Epithelial cell of esophagus (primary cell): Measurements from ENCODE around the gene MTA1.
A peak's percentile ranks its signal among the peaks of the same experiment; 100 is the strongest.

Source experiments
- DNase-seq: peaks from one replicate; pipeline ENCODE4 v3.0.0; 2010; ENCODE audit warnings: low read depth
- H3K4me3 ChIP-seq: 2 replicates; pipeline ENCODE4 v1.5.1; 2011; ENCODE audit warnings: mild to moderate bottlenecking, low read length, control low read depth
- TF ChIP-seq, protein P1 (sequence below): IDR thresholded peaks from 2 replicates; pipeline ENCODE4 v1.5.1; 2011; ENCODE audit warnings: low read depth, mild to moderate bottlenecking, low read length, control low read depth, inconsistent platforms; ENCODE audit not compliant: insufficient read depth; ENCODE audit errors: missing control alignments

The MTA1 gene

DNA sequence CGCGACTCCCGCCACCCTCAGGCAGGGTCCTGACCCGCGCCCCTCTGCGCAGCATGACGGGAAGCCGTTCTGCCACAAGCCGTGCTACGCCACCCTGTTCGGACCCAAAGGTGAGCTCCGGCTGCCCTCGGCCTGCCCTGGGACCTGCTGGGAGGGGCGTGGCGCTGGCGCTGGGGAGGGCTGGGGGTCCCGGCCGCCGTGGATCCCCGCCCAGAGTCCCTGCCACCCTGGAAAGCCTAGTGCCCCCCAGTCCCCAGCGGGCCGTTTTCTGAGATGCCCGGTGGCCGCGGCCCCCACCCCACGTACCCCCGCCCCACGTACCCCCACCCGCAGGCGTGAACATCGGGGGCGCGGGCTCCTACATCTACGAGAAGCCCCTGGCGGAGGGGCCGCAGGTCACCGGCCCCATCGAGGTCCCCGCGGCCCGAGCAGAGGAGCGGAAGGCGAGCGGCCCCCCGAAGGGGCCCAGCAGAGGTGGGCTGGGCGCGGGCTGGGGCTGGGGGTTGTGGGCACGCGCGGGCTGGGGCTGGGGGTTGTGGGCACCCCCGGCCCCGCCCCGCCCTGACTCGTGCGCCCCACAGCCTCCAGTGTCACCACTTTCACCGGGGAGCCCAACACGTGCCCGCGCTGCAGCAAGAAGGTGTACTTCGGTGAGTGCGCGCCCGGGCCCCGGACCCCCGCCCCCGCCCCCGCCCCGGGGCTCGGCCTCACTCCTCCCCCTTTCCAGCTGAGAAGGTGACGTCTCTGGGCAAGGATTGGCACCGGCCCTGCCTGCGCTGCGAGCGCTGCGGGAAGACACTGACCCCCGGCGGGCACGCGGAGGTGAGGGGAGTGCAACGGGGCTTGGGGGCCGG lies 59.0 kb downstream of the MTA1 start:
- TF ChIP-seq, protein P1, sequence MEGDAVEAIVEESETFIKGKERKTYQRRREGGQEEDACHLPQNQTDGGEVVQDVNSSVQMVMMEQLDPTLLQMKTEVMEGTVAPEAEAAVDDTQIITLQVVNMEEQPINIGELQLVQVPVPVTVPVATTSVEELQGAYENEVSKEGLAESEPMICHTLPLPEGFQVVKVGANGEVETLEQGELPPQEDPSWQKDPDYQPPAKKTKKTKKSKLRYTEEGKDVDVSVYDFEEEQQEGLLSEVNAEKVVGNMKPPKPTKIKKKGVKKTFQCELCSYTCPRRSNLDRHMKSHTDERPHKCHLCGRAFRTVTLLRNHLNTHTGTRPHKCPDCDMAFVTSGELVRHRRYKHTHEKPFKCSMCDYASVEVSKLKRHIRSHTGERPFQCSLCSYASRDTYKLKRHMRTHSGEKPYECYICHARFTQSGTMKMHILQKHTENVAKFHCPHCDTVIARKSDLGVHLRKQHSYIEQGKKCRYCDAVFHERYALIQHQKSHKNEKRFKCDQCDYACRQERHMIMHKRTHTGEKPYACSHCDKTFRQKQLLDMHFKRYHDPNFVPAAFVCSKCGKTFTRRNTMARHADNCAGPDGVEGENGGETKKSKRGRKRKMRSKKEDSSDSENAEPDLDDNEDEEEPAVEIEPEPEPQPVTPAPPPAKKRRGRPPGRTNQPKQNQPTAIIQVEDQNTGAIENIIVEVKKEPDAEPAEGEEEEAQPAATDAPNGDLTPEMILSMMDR, result no peak
- DNase-seq, result no peak
- no peak overlapping the region for H3K4me3 ChIP-seq

DNA sequence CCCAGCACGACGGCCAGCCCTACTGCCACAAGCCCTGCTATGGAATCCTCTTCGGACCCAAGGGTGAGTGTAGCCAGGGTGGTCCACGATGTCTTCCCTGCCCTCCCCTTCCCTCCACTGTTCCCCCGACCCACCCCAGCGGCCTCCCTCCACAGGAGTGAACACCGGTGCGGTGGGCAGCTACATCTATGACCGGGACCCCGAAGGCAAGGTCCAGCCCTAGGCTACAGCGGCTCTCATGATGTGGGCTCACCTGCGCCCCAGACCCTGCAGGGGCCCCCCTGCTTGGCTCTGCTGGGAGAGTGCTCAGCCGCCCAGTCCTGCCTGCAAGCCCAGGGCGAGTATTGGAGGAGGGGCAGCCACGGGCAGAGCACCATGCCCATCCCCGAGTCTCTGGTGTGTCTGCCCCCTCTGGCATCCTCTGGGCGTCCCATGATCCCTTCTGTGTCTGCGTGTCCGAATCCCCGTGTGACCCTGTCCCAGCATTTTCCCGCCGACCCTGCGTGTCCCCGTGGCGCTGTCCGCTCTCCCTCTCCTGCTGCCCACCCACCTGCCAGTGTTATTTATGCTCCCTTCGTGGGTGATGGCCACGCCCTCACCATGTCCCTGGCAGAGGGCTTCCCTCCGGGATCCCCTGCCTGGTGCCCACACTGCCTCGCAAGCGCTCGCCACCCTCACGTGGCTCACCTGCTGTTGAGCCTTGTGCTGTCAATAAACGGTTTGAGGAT lies 60.0 kb downstream of the MTA1 start:
- no peak overlapping the region for H3K4me3 ChIP-seq
- TF ChIP-seq, protein P1, result no peak
- DNase-seq, result no peak

DNA sequence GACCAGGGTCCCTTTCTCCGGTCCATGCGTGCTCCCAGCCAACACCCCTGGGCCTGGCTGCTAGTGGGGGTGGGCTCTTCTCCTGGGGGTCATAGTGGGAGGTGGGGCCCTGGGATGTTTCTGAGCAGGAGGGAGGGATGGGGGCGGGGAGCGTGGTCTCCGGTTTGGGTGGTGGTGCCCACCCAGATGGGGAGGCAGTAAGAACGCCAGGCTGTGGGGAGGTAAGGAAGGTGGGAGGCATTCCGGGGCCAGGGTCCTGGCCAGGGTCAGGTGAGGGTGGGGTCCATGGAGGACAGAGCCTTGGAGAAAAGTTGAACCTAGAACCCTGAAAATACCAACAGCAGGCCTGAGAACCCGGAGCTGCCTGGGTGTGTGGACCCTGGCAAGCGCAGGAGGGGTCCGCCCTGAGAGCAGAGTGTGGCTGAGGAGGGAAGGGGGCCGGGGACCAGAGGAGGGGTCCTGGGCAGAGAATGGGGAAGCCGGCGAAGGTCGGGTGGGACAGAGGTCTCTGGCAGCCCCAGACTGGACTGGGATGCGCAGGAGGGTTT lies 60.6 kb downstream of the MTA1 start:
- DNase-seq, result no peak
- H3K4me3 ChIP-seq, result no peak overlapping the region
- TF ChIP-seq, protein P1, result no peak

DNA sequence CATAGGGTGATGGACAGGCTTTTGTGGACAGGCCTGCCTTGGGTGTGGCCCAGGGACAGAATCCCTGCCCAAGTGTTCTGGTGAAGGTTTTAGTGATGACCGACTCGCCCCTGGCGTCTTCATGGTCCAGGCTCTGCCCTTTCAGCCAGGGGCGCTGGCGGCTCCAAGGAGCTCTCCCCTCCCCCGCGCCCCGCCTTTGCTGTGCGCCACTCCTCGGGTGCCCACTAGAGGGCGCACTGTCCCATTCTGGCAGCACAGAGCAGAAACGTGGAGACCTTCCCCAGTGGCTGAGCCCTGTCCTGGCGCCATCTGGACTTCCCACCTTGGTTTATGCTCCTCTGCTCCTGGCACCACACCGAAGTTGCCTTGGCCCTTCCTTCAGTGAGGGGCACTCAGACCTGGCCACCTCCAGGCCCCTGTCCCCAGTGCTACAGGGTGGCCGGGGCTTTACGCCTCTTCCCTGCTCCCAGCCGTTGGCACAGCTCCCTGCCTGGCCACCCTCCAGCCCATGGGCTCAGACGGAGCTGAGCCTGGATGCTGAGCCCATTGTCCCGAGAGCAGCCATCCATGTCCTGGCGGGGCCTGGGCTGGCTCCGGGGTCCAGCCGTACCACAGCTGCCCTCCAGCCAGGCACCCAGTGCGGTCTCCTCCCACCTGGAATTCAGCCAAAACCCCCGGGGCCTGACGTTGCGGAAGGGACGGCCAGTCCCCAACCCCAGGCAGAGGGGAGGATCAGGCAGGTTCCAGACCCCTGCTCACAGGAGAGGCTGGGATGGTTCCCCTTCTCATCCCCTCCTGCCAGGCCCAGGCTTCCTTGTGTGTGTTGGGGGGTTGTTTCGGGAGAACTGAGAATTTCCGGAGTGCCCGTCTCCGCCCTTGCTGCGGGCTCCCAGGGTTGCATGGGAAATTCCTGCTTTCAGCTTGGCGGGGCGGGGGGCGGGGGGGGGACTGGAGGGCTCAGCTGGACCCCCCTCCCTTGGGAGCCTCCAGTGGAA lies 61.5 kb downstream of the MTA1 start:
- peak overlapping the region; percentile 48 for H3K4me3 ChIP-seq
- TF ChIP-seq, protein P1, result peak; percentile 96
- DNase-seq, result peak; percentile 82

- peak; percentile 97 for DNase-seq
- TF ChIP-seq, protein P1, result peak; percentile 21
- no peak overlapping the region for H3K4me3 ChIP-seq
Measured at GRCh38 chr14:105481886-105482457, 62.3 kb downstream of the MTA1 start.
